Thyroid gland (tissue), 4 donors: ENCODE data around the gene CD300C. TPM values are rescaled to one million over a fixed set of nuclear protein-coding genes. Genes with fewer than 3 reads are reported as not detected.

Experiments
- DNase-seq, 2 donors: peaks; one replicate each; pipeline ENCODE4 v3.0.0-alpha.2; 2019
- H3K27ac ChIP-seq, 3 donors: fragments of 200-600 bp; sonication (generic); 1 replicate in 2 of 3; 2 replicates in 1 of 3; pipeline ENCODE4 v1.5.1; 2016 to 2019; ENCODE audit warnings: mild to moderate bottlenecking in 1 of 3, moderate library complexity in 1 of 3
- H3K27me3 ChIP-seq: fragments of 200-600 bp; sonication (generic); one replicate; pipeline ENCODE4 v1.5.1; 2019
- H3K36me3 ChIP-seq, 2 donors: fragments of 200-600 bp; sonication (generic); one replicate each; pipeline ENCODE4 v1.5.1; 2016 to 2019
- H3K4me1 ChIP-seq, 2 donors: fragments of 200-600 bp; sonication (generic); one replicate each; pipeline ENCODE4 v1.5.1; 2017 to 2019
- H3K4me3 ChIP-seq, 3 donors: fragments of 200-600 bp; sonication (generic); replicated peaks in 1 of 3; 1 replicate in 2 of 3; 2 replicates in 1 of 3; pipeline ENCODE4 v1.5.1; 2016; ENCODE audit warnings: mild to moderate bottlenecking in 1 of 3
- H3K9me3 ChIP-seq: fragments of 200-600 bp; sonication (generic); one replicate; pipeline ENCODE4 v1.5.1; 2017
- POLR2A ChIP-seq, 2 donors: fragments of 450-650 bp; IDR thresholded peaks; one replicate each; pipeline ENCODE4 v1.6.1; 2017; ENCODE audit warnings: antibody characterized with exemption in 2 of 2, mild to moderate bottlenecking in 2 of 2, moderate library complexity in 1 of 2
- WGBS, 2 donors: methylation state at CpG; one replicate each; pipeline ENCODE4 v1.1.5; 2017; 5-methylcytosine and 5-hydroxymethylcytosine counted together
- intact Hi-C: fragments of 100-400 bp; cut with DNase I; formaldehyde crosslinking; loops from one replicate; pipeline ENCODE4 v1.15.1; 2023
- total RNA-seq, 4 donors: library from RNA; depleted of rRNA; stranded (reverse); fragments of >200 nt; gene quantifications; one replicate each; pipeline ENCODE4 v1.2.3, GENCODE V29; 2016
- TF ChIP-seq, protein P1 (sequence below), 6 experiments: fragments of 200-600 bp in 3 of 6; fragments of 450-650 bp in 3 of 6; sonication (generic) in 3 of 6; IDR thresholded peaks; one replicate each; pipeline ENCODE4 v1.5.1; 2016 to 2019; ENCODE audit warnings: antibody characterized with exemption in 6 of 6, mild to moderate bottlenecking in 2 of 6, inconsistent platforms in 1 of 6, moderate library complexity in 1 of 6

The CD300C gene
- total RNA-seq, 4 donors from 2014 or later = 0.45 to 1.2 (median 1.1) TPM; not detected in 1

DNA sequence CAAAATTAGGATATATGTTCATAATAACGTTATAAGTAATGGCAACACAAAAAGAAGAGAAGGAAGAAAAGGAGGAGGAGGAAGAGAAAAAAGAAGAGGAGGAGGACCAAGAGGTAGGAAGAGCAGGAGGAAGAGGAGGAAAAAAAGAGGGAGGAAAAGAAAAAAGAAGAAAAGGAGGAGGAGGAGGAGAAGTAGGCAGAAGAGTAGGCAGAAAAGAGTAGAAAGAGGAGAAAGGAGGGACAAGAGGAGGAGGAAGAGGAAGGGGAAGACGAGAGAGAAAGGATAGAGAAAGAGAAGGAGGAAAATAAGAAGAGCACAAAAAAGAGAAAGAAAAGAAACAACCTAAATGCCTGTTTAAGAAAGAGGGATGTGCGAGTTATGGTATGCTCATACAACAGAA, 9.0 kb downstream of the CD300C start:
- Histone ChIP-seq H3K4me1 (no peaks in the 10 kb centered on the region), H3K27me3 (no peaks in the 10 kb centered on the region), H3K9me3 (no peaks in the 10 kb centered on the region), H3K4me3 (no peak overlapping the region), H3K27ac (no peak overlapping the region), H3K36me3 (no peaks in the 10 kb centered on the region)
- 74 to 80% methylated on average over 3 of the region's 3 CpGs for WGBS, 2 donors
- TF ChIP-seq, protein P1, sequence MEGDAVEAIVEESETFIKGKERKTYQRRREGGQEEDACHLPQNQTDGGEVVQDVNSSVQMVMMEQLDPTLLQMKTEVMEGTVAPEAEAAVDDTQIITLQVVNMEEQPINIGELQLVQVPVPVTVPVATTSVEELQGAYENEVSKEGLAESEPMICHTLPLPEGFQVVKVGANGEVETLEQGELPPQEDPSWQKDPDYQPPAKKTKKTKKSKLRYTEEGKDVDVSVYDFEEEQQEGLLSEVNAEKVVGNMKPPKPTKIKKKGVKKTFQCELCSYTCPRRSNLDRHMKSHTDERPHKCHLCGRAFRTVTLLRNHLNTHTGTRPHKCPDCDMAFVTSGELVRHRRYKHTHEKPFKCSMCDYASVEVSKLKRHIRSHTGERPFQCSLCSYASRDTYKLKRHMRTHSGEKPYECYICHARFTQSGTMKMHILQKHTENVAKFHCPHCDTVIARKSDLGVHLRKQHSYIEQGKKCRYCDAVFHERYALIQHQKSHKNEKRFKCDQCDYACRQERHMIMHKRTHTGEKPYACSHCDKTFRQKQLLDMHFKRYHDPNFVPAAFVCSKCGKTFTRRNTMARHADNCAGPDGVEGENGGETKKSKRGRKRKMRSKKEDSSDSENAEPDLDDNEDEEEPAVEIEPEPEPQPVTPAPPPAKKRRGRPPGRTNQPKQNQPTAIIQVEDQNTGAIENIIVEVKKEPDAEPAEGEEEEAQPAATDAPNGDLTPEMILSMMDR (IDR thresholded peaks at IDR 0.05) = no peak
- TF ChIP-seq POLR2A (IDR thresholded peaks at IDR 0.05) = no peak
- DNase-seq = no peak
- intact Hi-C loops = no loop called here

DNA sequence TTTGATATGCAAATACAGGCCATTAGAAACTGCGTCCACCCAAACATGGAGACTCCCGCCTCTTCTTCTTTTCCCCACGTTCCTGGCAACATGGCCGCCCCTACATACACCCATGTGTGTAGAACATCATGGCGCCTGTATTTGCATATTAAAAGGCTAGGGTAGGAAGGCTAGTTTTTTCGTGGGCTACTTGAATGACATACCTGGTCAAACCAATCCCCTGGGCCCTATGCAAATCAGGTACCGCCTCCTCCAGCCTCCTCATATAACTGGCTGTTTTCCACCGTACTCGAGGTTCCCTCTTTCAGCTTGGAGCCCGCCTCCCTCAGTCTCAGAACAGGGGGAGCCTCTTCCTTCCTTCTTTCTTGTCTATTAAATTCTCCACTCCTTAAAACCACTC, 13.8 kb downstream of the CD300C start:
- TF ChIP-seq, protein P1 (IDR thresholded peaks at IDR 0.05) = no peak
- TF ChIP-seq POLR2A (IDR thresholded peaks at IDR 0.05) = no peak
- no peaks in the 10 kb centered on the region for H3K9me3 ChIP-seq
- no peaks in the 10 kb centered on the region for H3K27me3 ChIP-seq
- no peaks in the 10 kb centered on the region for H3K4me1 ChIP-seq
- DNase-seq = no peak
- 77% methylated on average over 10 of the region's 10 CpGs for WGBS, 2 donors
- H3K36me3 ChIP-seq = no peaks in the 10 kb centered on the region
- H3K27ac ChIP-seq = no peak overlapping the region
- no peak overlapping the region for H3K4me3 ChIP-seq
- intact Hi-C loops = no loop called here

DNA sequence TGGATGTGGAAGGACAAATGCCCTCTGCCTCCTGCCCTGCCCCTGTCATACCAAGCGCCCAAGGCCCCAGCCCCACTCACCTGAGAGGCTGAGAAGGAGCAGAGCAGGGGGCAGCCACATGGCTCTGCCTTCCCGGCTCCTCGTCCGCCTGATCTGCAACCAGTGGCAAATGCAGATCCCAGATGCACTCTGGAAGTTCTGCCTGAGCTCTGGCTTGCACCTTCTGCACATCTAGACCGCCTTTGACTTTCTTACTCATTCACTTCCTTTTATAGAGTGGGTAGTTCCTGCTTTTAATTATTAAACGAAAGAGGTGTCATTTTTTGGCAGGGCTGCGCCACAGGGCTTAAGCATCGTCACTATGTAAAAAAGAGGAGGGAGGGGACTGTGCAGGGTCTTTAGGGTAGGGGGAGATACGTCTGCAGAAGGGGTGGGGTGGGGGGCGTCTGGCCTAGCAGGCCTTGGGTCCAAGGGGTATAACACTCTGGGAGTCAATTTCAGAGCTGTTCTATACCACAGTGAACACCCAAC, 14.6 kb downstream of the CD300C start, which contains the start of gene CD300LB:
TSS of gene CD300LB (minus strand) at position 245 of the 531 bp plus-strand sequence. CDS start at position 120, 125 bp downstream.
- Histone ChIP-seq H3K4me3 (no peak within 1 kb of the TSS), H3K27ac (no peak within 1 kb of the TSS), H3K27me3 (no peaks in the 10 kb centered on the region), H3K9me3 (no peaks in the 10 kb centered on the region), H3K4me1 (no peaks in the 10 kb centered on the region), H3K36me3 (no peaks in the 10 kb centered on the region)
- intact Hi-C loops = no loop called here
- TF ChIP-seq POLR2A (IDR thresholded peaks at IDR 0.05) = no peak
- TF ChIP-seq, protein P1 (IDR thresholded peaks at IDR 0.05) = no peak
- 76 to 79% methylated on average over 10 of the region's 10 CpGs for whole genome bisulfite sequencing, 2 donors
- no peak for DNase-seq

GRCh38 chr17:74530831-74531150, 15.1 kb downstream of the CD300C start:
- WGBS, 2 donors = 80 to 84% methylated on average over 5 of the region's 5 CpGs

DNA sequence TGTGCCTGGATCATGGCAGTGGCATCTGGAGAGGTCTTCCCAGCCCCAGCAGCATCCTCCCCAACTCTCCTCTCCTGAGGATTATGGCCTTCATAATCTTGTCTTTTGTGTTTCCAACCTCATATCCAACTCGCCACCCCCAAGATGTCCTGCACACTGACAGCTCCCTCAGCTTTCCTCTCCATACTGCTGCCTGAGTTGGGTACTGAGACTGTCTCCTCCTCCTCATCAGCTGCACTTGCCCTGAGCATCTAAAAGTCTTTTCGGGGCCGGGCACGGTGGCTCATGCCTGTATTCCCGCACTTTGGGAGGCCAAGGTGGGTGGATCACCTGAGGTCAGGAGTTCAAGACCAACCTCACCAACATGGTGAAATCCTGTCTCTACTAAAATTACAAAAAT, 16.7 kb downstream of the CD300C start:
- H3K27me3 ChIP-seq = no peaks in the 10 kb centered on the region
- 90 to 92% methylated on average over 5 of the region's 5 CpGs for WGBS, 2 donors
- no peak overlapping the region for H3K4me3 ChIP-seq
- H3K27ac ChIP-seq = no peak overlapping the region
- no peak for DNase-seq
- intact Hi-C loops = no loop called here
- TF ChIP-seq, protein P1 (IDR thresholded peaks at IDR 0.05) = no peak
- TF ChIP-seq POLR2A (IDR thresholded peaks at IDR 0.05) = no peak
- H3K36me3 ChIP-seq = no peaks in the 10 kb centered on the region
- H3K9me3 ChIP-seq = no peaks in the 10 kb centered on the region
- H3K4me1 ChIP-seq = no peaks in the 10 kb centered on the region

More at GRCh38 chr17:74530831-74531150, 15.1 kb downstream of the CD300C start:
- Histone ChIP-seq H3K36me3 (no peaks in the 10 kb centered on the region), H3K27ac (no peak overlapping the region), H3K4me3 (no peak overlapping the region), H3K27me3 (no peaks in the 10 kb centered on the region), H3K4me1 (no peaks in the 10 kb centered on the region), H3K9me3 (no peaks in the 10 kb centered on the region)
- no peak for TF ChIP-seq POLR2A (IDR thresholded peaks at IDR 0.05)
- TF ChIP-seq, protein P1 (IDR thresholded peaks at IDR 0.05) = no peak
- intact Hi-C loops = no loop called here
- no peak for DNase-seq
